Measurements from ENCODE around the gene FAM221A.

DNA sequence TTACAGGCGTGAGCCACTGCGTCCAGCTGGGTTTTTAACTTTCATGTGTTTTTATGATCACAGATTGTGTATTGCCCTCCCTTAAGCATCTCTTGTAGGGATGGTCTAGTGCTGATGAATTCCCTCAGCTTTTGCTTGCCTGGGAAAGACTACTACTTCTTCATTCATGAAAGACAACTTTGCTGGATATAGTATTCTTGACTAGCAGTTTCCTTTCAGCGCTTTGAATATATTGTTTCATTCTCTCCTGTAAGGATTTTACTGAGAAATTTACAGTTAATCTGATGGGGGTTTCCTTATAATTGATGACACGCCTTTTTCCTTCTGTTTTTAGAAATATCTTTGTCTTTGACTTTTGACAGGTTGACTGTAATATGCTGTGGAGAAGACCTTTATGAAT, 63.2 kb downstream of the FAM221A start:
- TF ChIP-seq POLR2AphosphoS5 (IDR thresholded peaks at IDR 0.05; ENCODE audit: low read depth, low read length), result no peak
- TF ChIP-seq SIN3A (IDR thresholded peaks at IDR 0.05; ENCODE audit: borderline replicate concordance, insufficient read depth, low read depth, low read length), result no peak
- TF ChIP-seq, protein P1, sequence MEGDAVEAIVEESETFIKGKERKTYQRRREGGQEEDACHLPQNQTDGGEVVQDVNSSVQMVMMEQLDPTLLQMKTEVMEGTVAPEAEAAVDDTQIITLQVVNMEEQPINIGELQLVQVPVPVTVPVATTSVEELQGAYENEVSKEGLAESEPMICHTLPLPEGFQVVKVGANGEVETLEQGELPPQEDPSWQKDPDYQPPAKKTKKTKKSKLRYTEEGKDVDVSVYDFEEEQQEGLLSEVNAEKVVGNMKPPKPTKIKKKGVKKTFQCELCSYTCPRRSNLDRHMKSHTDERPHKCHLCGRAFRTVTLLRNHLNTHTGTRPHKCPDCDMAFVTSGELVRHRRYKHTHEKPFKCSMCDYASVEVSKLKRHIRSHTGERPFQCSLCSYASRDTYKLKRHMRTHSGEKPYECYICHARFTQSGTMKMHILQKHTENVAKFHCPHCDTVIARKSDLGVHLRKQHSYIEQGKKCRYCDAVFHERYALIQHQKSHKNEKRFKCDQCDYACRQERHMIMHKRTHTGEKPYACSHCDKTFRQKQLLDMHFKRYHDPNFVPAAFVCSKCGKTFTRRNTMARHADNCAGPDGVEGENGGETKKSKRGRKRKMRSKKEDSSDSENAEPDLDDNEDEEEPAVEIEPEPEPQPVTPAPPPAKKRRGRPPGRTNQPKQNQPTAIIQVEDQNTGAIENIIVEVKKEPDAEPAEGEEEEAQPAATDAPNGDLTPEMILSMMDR (IDR thresholded peaks at IDR 0.05), result no peak

Data from Panc1 (cell line).